H1 (cell line): ENCODE results near the gene AMH. TPM values are rescaled to one million over a fixed set of nuclear protein-coding genes. Genes with fewer than 3 reads are reported as not detected.

Experiments
- SIX5 ChIP-seq: IDR thresholded peaks from 2 replicates; pipeline ENCODE4 v1.6.1; 2011; ENCODE audit warnings: mild to moderate bottlenecking, low read depth, low read length
- SP4 ChIP-seq: IDR thresholded peaks from 2 replicates; pipeline ENCODE4 v1.6.1; 2012; ENCODE audit warnings: low read length, inconsistent platforms
- TAF1 ChIP-seq: IDR thresholded peaks from 2 replicates; pipeline ENCODE4 v1.6.1; 2011; ENCODE audit warnings: mild to moderate bottlenecking, low read depth, low read length
- polyA plus RNA-seq, 7 experiments: library from polyadenylated mRNA; depleted of rRNA in 3 of 7; stranded (reverse) in 5 of 7; unstranded in 2 of 7; fragments of >200 nt in 5 of 7; fragments of 200-250 nt in 2 of 7; gene quantifications; 1 replicate in 5 of 7; 2 replicates in 1 of 7; 4 replicates in 1 of 7; pipeline versions ENCODE4 v1.2.1 to v1.2.3, GENCODE V29; 2011 to 2013; ENCODE audit warnings: missing spikeins in 2 of 7, mixed read lengths in 2 of 7
- total RNA-seq: library from RNA; stranded (reverse); fragmentation: NEBNext Ultra II Directional; extraction: Animal tissue kit (Norgen Biotek cat#: 25700); gene quantifications from 2 replicates; pipeline ENCODE4 v1.2.1, GENCODE V29; 2021

The AMH gene
- total and polyA plus RNA-seq, 2 of the 8 experiments (the other 6 are each of a cell fraction or from before 2014, with no cell fraction given) = 10.5 to 15.4 TPM

DNA sequence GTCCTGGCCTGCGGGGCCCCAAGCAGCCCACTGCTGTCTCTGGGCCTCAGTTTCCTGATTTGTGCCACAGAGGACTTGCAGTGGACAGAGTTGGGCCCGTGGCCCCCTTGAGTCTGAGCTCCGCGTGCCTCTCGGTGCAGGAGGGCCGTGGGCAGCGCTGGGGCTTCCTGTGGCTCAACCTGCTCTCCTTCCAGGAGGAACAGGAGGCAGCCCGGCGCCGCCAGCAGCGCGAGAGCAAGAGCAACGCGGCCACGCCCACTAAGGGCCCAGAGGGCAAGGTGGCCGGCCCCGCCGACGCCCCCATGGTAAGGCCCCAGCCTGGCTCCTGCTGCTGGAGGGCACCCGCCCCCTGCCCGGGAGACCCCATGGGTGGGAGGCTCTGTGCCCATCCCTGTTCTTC is 38.9 kb upstream of the AMH start (continued):
- TF ChIP-seq SIX5 = no peak
- no peak for TF ChIP-seq SP4
- no peak for TF ChIP-seq TAF1
